ENCODE results near the gene S100A10.

S100A10 gene

DNA sequence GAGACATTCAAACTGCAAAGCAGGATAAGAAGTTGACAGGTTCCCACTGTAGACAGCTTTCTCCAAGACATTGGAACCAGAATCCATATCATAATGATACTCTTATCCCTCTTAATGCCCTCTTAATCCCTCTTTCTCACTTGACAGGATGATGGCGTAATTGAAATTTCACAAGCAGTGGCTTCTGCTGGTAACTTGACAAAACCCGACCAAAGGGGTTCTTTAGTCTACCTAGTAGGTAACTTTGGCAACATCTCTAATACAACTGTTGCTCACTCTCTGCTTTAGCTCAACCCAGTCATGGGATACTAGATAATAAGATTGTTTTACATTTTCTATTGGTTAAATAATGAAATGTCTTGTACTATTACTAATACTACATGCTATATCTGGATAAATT is 34.7 kb downstream of the S100A10 start:
- DNase-seq (ENCODE audit: low read depth) = no peak
- H3K4me3 ChIP-seq (ENCODE audit: low read depth, low read length) = no peak overlapping the region
- TF ChIP-seq, protein P1, sequence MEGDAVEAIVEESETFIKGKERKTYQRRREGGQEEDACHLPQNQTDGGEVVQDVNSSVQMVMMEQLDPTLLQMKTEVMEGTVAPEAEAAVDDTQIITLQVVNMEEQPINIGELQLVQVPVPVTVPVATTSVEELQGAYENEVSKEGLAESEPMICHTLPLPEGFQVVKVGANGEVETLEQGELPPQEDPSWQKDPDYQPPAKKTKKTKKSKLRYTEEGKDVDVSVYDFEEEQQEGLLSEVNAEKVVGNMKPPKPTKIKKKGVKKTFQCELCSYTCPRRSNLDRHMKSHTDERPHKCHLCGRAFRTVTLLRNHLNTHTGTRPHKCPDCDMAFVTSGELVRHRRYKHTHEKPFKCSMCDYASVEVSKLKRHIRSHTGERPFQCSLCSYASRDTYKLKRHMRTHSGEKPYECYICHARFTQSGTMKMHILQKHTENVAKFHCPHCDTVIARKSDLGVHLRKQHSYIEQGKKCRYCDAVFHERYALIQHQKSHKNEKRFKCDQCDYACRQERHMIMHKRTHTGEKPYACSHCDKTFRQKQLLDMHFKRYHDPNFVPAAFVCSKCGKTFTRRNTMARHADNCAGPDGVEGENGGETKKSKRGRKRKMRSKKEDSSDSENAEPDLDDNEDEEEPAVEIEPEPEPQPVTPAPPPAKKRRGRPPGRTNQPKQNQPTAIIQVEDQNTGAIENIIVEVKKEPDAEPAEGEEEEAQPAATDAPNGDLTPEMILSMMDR (IDR thresholded peaks at IDR 0.05; ENCODE audit: insufficient read depth, low read depth, low read length, missing control alignments) = no peak

DNA sequence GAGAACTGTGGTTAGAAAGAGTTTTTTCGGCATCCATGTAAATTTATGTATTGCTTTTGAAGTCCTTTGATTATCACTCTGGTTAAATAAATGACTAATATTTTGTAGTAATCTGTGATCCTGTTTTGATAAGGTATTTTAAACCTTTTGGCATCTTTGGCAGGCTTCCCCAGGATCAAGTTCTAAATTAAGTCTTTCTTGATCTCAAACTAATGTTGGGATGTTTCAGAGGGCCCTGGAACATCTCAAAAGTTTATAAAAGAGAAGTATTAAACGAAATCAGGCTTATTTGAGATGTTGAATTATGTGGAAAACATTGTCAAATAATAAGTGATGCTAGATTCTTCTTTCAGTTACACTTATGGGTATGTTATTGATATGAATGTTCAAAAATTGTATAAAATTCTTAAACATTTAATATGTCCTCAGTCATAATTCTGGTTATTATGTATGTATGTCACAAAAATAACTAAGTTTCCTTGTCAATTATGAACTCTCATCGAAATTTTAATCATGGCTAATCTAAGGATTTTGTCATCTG is 36.6 kb downstream of the S100A10 start:
- no peak overlapping the region for H3K4me3 ChIP-seq (ENCODE audit: low read depth, low read length)
- TF ChIP-seq, protein P1 (IDR thresholded peaks at IDR 0.05; ENCODE audit: insufficient read depth, low read depth, low read length, missing control alignments) = no peak
- no peak for DNase-seq (ENCODE audit: low read depth)

DNA sequence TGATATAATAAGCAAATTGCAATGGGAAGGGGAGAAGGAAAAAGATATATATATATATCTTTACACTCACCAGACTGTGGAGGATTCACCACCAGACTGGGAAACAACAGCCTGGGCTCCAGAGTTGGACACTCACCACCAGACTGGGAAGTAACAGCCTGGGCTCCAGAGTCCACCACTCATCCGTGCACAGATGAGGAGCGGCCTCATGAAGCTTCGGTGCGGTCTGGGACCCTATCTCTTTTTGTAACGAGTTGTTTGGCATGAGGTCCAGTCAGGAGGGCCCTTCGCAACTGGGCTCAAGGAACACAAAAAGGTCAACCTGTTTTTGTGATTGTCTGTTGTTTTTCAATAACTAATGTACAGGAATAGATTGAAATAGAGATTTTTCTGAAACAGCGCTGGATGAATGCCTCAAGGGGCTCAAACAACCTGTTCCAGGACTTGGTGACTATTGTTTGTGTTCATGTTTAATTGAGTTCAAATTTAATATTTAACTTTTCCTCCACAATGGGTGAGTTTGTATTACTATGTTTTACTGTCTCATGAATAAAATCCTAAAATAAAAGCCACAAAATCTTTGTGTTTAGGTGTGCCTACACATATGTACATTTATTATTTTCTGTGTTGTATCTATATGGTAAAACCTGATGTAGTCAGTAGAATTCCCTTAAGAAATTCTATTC is 40.1 kb downstream of the S100A10 start:
- TF ChIP-seq, protein P1 (IDR thresholded peaks at IDR 0.05; ENCODE audit: insufficient read depth, low read depth, low read length, missing control alignments) = no peak

DNA sequence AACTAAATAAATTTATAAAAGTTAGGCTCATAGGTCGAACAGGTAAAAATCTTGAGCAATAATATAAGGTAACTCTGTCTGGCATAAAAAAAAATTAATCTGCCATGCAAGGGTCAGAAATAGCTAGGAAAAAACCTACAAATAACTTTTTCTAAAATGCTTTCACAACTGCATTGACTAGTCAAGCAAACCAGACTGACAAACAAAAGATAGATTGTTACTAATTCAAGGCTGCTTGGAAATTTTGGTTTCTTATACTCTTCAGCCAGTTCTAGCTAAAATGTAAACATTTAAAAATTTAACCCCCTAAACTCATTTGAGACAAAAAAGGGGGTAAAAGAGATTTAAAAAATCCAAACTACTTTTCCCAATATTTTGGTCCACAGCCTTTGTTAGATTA is 40.8 kb downstream of the S100A10 start:
- no peak for DNase-seq (ENCODE audit: low read depth)
- H3K4me3 ChIP-seq (ENCODE audit: low read depth, low read length) = no peak overlapping the region
- TF ChIP-seq, protein P1 (IDR thresholded peaks at IDR 0.05; ENCODE audit: insufficient read depth, low read depth, low read length, missing control alignments) = no peak

More for the DNA sequence above, 40.1 kb downstream of the S100A10 start:
- no peak for DNase-seq (ENCODE audit: low read depth)
- no peak overlapping the region for H3K4me3 ChIP-seq (ENCODE audit: low read depth, low read length)

DNA sequence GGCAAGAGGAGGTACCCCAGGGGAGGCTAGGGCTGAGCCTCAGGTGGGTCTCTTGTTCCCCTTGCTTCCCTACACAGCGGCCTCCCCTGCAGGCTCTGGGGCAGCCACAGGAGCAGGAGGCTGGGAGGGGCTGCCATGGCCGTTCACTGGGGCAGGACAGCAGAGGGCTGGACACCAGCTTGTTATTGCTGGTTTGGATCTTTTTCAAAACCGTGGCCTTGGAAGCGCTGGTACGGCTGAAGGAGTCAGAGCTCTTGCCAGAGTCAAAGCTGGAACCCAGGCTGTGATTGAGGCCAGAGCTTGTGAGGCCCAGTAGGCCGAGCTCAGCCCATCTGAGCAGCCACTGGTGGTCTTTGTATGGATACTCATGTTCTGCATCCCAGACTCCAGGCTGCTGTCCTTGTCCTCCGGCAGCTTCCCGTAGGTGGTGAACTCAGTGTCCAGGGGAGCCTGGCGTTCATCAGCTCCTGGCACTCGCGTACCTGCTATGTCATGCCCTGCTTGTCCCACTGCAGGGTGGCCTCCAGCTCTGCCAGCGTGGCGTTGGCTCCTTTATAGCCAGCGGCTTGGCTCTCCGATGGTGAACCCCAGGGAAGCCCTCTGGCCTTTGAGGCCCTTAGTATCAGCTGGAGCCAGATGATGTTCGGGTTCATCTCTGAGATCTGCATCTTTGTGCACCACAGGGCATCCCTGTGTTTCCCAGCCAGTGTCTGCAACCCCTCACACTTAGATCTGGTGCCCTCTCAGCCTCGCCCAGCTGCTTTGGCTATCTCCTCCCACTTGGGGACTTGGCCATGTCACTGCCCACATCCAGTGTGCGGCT is 44.1 kb downstream of the S100A10 start:
- DNase-seq (ENCODE audit: low read depth) = no peak
- TF ChIP-seq, protein P1 (IDR thresholded peaks at IDR 0.05; ENCODE audit: insufficient read depth, low read depth, low read length, missing control alignments) = no peak
- H3K4me3 ChIP-seq (ENCODE audit: low read depth, low read length) = no peak overlapping the region

DNA sequence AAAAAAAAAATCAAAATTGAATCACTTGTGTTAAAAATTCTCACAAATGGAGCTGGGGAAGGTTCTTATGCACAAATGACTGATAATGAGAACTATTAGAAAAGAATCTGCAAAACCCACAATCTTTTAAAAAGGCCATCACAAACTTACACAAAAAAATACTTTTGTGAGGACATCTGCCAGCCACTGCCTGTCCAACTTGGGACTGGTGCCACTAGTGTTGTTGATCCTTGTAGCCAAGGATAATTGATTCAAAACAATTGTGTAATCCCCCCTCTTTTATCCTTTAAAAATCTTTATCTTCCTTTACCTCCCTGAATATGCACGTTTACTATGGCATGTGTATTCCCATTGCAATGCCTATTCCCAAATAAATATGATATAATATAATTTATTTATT is 45.2 kb downstream of the S100A10 start:
- TF ChIP-seq, protein P1 (IDR thresholded peaks at IDR 0.05; ENCODE audit: insufficient read depth, low read depth, low read length, missing control alignments) = no peak
- DNase-seq (ENCODE audit: low read depth) = no peak
- H3K4me3 ChIP-seq (ENCODE audit: low read depth, low read length) = no peak overlapping the region
